Measurements from ENCODE around the gene PUS3. TPM values are rescaled to one million over a fixed set of nuclear protein-coding genes. Genes with fewer than 3 reads are reported as not detected.

Gene PUS3
- 10 to 100 TPM in 1 of 2 donors, 1 to 10 TPM in 1; 8.3 to 11.8 TPM for total RNA-seq

- 3% methylated on average over 31 of the region's 31 CpGs for WGBS
- no peaks in the 10 kb centered on the region for H3K27me3 ChIP-seq (replicated peaks; ENCODE audit: insufficient read depth)
- DNase-seq (ENCODE audit: low spot score), result peak; percentile 84
- intact Hi-C loops (cut with DNase I), result no loop called here
- peak within 1 kb of the TSS; percentile 69 to 73 for H3K27ac ChIP-seq
- H3K4me3 ChIP-seq, result peak within 1 kb of the TSS; percentile 51
- H3K36me3 ChIP-seq, result no peaks in the 10 kb centered on the region
- TF ChIP-seq CTCF (IDR thresholded peaks at IDR 0.05) (no peak), POLR2AphosphoS5 (IDR thresholded peaks at IDR 0.05) (peak; percentile 97), POLR2A (IDR thresholded peaks at IDR 0.05) (peak; percentile 26)
- H3K4me1 ChIP-seq (replicated peaks), result peaks cover 6% of the 10 kb centered on the region
- no peaks in the 10 kb centered on the region for H3K9me3 ChIP-seq
Observed at GRCh38 chr11:125902927-125903710, at the start of gene PUS3. Gene PUS3 (minus strand): TSS chr11:125903206. CDS start chr11:125896284, 6,922 bp downstream.

- Histone ChIP-seq H3K27ac (peak overlapping the region; percentile 48 to 61), H3K4me1 (replicated peaks) (peaks cover 18% of the 10 kb centered on the region), H3K9me3 (no peaks in the 10 kb centered on the region), H3K36me3 (no peaks in the 10 kb centered on the region), H3K27me3 (replicated peaks; ENCODE audit: insufficient read depth) (no peaks in the 10 kb centered on the region), H3K4me3 (no peak overlapping the region)
- intact Hi-C loops (cut with DNase I), result loop anchor here (5.0 to 10.0 kb wide), 2 partner anchors 62 to 110 kb away; partner anchors contain the start of gene CDON
- no peak for TF ChIP-seq CTCF (IDR thresholded peaks at IDR 0.05)
- TF ChIP-seq POLR2AphosphoS5 (IDR thresholded peaks at IDR 0.05), result no peak
- no peak for TF ChIP-seq POLR2A (IDR thresholded peaks at IDR 0.05)
- DNase-seq (ENCODE audit: low spot score), result no peak
- WGBS, result 7% methylated on average over 2 of the region's 2 CpGs
Observed at GRCh38 chr11:125952559-125952958, 49.6 kb upstream of the PUS3 start.

- 77% methylated on average over 11 of the region's 11 CpGs for WGBS
- Histone ChIP-seq H3K4me3 (no peak overlapping the region), H3K27me3 (replicated peaks; ENCODE audit: insufficient read depth) (no peaks in the 10 kb centered on the region), H3K4me1 (replicated peaks) (peaks cover 18% of the 10 kb centered on the region), H3K36me3 (no peaks in the 10 kb centered on the region), H3K27ac (peak overlapping the region; percentile 48 to 61), H3K9me3 (no peaks in the 10 kb centered on the region)
- DNase-seq (ENCODE audit: low spot score), result no peak
- intact Hi-C loops (cut with DNase I), result loop anchor here (5.0 to 10.0 kb wide), 2 partner anchors 63 to 111 kb away; partner anchors contain the start of gene CDON
- no peak for TF ChIP-seq POLR2AphosphoS5 (IDR thresholded peaks at IDR 0.05)
- no peak for TF ChIP-seq CTCF (IDR thresholded peaks at IDR 0.05)
- TF ChIP-seq POLR2A (IDR thresholded peaks at IDR 0.05), result no peak
Observed at GRCh38 chr11:125951731-125952130, 48.7 kb upstream of the PUS3 start.

- TF ChIP-seq POLR2AphosphoS5 (IDR thresholded peaks at IDR 0.05) (peak; percentile 8), POLR2A (IDR thresholded peaks at IDR 0.05) (no peak), CTCF (IDR thresholded peaks at IDR 0.05) (no peak)
- WGBS, result 80% methylated on average over 15 of the region's 15 CpGs
- H3K4me3 ChIP-seq, result no peak overlapping the region
- H3K4me1 ChIP-seq (replicated peaks), result peaks cover 18% of the 10 kb centered on the region
- intact Hi-C loops (cut with DNase I), result loop anchor here (5.0 to 10.0 kb wide), 2 partner anchors 64 to 111 kb away; partner anchors contain the start of gene CDON
- peak overlapping the region; percentile 48 to 61 for H3K27ac ChIP-seq
- H3K36me3 ChIP-seq, result no peaks in the 10 kb centered on the region
- H3K9me3 ChIP-seq, result no peaks in the 10 kb centered on the region
- H3K27me3 ChIP-seq (replicated peaks; ENCODE audit: insufficient read depth), result no peaks in the 10 kb centered on the region
- no peak for DNase-seq (ENCODE audit: low spot score)
Observed at GRCh38 chr11:125950696-125951651, 48.0 kb upstream of the PUS3 start.

Data from prostate gland (tissue), 2 donors.